ENCODE measurements around the gene ACKR3.

ACKR3 gene

DNA sequence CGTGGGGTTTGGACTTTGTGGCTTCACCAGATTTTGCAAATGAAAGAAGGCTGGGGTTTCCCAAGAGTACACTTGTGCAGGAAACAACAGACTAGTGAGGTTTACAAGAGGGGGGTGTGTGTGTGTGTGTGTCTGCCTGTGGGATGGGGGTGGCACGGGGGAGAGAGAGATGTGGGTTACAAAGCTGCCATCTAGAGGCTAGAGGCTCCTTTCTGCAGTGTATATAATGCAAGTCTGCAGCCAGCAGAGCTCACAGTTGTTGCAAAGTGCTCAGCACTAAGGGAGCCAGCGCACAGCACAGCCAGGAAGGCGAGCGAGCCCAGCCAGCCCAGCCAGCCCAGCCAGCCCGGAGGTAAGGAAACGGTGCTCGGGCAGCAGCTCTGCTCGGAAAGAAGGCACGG lies at the start of gene ACKR3:
Gene ACKR3, plus strand, starts transcription at position 253 of the 401 bp plus-strand sequence. CDS start 10,641 bp downstream, outside the sequence.
- H3K9ac ChIP-seq (ENCODE audit: low read length) = no peak within 1 kb of the TSS
- no peaks in the 10 kb centered on the region for H3K27me3 ChIP-seq (ENCODE audit: control insufficient read depth, insufficient read depth, low read length)
- H3K36me3 ChIP-seq (ENCODE audit: control insufficient read depth, insufficient read depth, low read length) = no peaks in the 10 kb centered on the region
- H3K27ac ChIP-seq (ENCODE audit: low read depth, low read length) = peak within 1 kb of the TSS; percentile 78
- peaks cover 12% of the 10 kb centered on the region for H3K4me1 ChIP-seq (ENCODE audit: control insufficient read depth, insufficient read depth, low read length)
- H3K4me3 ChIP-seq (ENCODE audit: low read length) = peak within 1 kb of the TSS; percentile 72

GRCh38 chr2:236521556-236521955 lies 48.1 kb upstream of the ACKR3 start:
- H3K27ac ChIP-seq (ENCODE audit: low read depth, low read length) = no peak overlapping the region
- H3K36me3 ChIP-seq (ENCODE audit: control insufficient read depth, insufficient read depth, low read length) = no peaks in the 10 kb centered on the region
- no peaks in the 10 kb centered on the region for H3K27me3 ChIP-seq (ENCODE audit: control insufficient read depth, insufficient read depth, low read length)
- H3K4me3 ChIP-seq (ENCODE audit: low read length) = no peak overlapping the region
- no peak overlapping the region for H3K9ac ChIP-seq (ENCODE audit: low read length)
- H3K4me1 ChIP-seq (ENCODE audit: control insufficient read depth, insufficient read depth, low read length) = no peaks in the 10 kb centered on the region

DNA sequence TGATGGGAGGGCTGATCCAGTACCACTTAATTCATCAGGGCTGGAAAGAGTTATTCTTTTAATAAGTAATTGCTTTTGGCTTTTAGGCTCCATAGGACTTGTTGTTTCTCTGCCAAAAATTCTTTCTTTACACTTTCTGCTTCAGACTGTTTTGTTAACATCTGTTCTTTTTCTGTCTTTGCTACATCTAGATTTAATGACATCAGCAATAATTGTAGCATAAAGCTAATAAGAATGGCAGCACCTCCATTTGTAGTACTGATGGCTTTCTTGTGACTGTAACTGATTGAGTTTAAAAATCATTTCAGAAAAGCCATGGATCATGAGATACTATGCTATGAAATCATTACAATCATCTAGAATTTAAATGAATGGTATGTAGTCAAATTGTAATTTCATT lies 46.4 kb upstream of the ACKR3 start:
- Histone ChIP-seq H3K4me1 (ENCODE audit: control insufficient read depth, insufficient read depth, low read length) (peaks cover 3% of the 10 kb centered on the region), H3K9ac (ENCODE audit: low read length) (no peak overlapping the region), H3K27me3 (ENCODE audit: control insufficient read depth, insufficient read depth, low read length) (no peaks in the 10 kb centered on the region), H3K4me3 (ENCODE audit: low read length) (no peak overlapping the region), H3K27ac (ENCODE audit: low read depth, low read length) (no peak overlapping the region), H3K36me3 (ENCODE audit: control insufficient read depth, insufficient read depth, low read length) (no peaks in the 10 kb centered on the region)

DNA sequence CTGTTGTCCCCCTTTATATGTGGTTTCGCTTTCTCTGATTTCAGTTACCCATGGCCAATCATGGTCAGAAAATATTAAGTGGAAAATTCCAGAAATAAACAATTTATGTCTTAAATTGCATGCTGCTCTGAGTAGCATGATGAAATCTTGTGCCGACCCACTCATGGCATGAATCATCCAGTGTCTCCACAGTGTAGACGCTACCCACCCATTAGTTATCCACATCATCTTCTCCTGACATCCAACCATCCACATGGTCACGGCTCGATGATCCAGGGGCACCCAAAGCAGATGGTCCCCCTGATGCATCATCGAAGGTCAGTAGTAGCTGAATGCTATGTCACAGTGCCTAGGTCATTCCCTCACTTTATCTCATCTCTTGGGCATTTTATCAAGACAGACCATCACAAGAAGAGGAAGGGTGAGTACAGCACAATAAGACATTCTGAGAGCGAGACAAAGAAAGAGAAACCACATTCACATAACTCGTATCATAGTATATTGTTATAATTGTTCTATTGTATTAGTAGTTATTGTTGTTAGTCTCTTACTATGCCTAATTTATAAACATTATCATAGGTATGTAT lies 44.1 kb upstream of the ACKR3 start:
- no peaks in the 10 kb centered on the region for H3K36me3 ChIP-seq (ENCODE audit: control insufficient read depth, insufficient read depth, low read length)
- H3K4me1 ChIP-seq (ENCODE audit: control insufficient read depth, insufficient read depth, low read length) = peaks cover 3% of the 10 kb centered on the region
- no peak overlapping the region for H3K9ac ChIP-seq (ENCODE audit: low read length)
- no peak overlapping the region for H3K27ac ChIP-seq (ENCODE audit: low read depth, low read length)
- H3K27me3 ChIP-seq (ENCODE audit: control insufficient read depth, insufficient read depth, low read length) = no peaks in the 10 kb centered on the region
- no peak overlapping the region for H3K4me3 ChIP-seq (ENCODE audit: low read length)

GRCh38 chr2:236526455-236527158 lies 43.0 kb upstream of the ACKR3 start:
- H3K4me1 ChIP-seq (ENCODE audit: control insufficient read depth, insufficient read depth, low read length) = peaks cover 3% of the 10 kb centered on the region
- no peaks in the 10 kb centered on the region for H3K36me3 ChIP-seq (ENCODE audit: control insufficient read depth, insufficient read depth, low read length)
- H3K4me3 ChIP-seq (ENCODE audit: low read length) = no peak overlapping the region
- H3K9ac ChIP-seq (ENCODE audit: low read length) = no peak overlapping the region
- H3K27ac ChIP-seq (ENCODE audit: low read depth, low read length) = no peak overlapping the region
- no peaks in the 10 kb centered on the region for H3K27me3 ChIP-seq (ENCODE audit: control insufficient read depth, insufficient read depth, low read length)

GRCh38 chr2:236527159-236527630 lies 42.4 kb upstream of the ACKR3 start:
- Histone ChIP-seq H3K4me3 (ENCODE audit: low read length) (no peak overlapping the region), H3K4me1 (ENCODE audit: control insufficient read depth, insufficient read depth, low read length) (peaks cover 3% of the 10 kb centered on the region), H3K9ac (ENCODE audit: low read length) (no peak overlapping the region), H3K27me3 (ENCODE audit: control insufficient read depth, insufficient read depth, low read length) (no peaks in the 10 kb centered on the region), H3K36me3 (ENCODE audit: control insufficient read depth, insufficient read depth, low read length) (no peaks in the 10 kb centered on the region), H3K27ac (ENCODE audit: low read depth, low read length) (no peak overlapping the region)

DNA sequence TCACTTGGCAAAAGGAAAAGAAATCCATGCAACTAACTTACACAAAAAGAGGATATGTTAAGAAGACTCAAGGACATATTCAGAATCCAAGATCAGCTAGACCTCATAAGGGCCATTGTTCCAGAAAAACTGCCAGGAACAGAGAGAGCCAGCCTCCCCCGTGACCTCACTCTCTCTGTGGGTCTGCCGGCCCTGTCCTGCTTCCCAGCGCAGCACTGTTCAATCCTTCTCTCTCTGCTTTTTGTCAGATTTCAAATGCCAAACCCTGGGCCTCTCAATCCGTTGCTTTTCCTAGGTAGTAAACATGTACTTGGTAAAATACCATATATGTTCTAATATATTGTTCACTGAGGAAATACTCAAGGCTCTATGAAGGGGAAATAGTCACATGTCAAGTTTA lies 40.0 kb upstream of the ACKR3 start:
- Histone ChIP-seq H3K27ac (ENCODE audit: low read depth, low read length) (no peak overlapping the region), H3K4me3 (ENCODE audit: low read length) (no peak overlapping the region), H3K27me3 (ENCODE audit: control insufficient read depth, insufficient read depth, low read length) (no peaks in the 10 kb centered on the region), H3K9ac (ENCODE audit: low read length) (no peak overlapping the region), H3K36me3 (ENCODE audit: control insufficient read depth, insufficient read depth, low read length) (no peaks in the 10 kb centered on the region), H3K4me1 (ENCODE audit: control insufficient read depth, insufficient read depth, low read length) (peaks cover 3% of the 10 kb centered on the region)

GRCh38 chr2:236530512-236530911 lies 39.1 kb upstream of the ACKR3 start:
- no peaks in the 10 kb centered on the region for H3K36me3 ChIP-seq (ENCODE audit: control insufficient read depth, insufficient read depth, low read length)
- H3K4me1 ChIP-seq (ENCODE audit: control insufficient read depth, insufficient read depth, low read length) = peaks cover 3% of the 10 kb centered on the region
- no peak overlapping the region for H3K9ac ChIP-seq (ENCODE audit: low read length)
- no peak overlapping the region for H3K4me3 ChIP-seq (ENCODE audit: low read length)
- no peaks in the 10 kb centered on the region for H3K27me3 ChIP-seq (ENCODE audit: control insufficient read depth, insufficient read depth, low read length)
- H3K27ac ChIP-seq (ENCODE audit: low read depth, low read length) = no peak overlapping the region

DNA sequence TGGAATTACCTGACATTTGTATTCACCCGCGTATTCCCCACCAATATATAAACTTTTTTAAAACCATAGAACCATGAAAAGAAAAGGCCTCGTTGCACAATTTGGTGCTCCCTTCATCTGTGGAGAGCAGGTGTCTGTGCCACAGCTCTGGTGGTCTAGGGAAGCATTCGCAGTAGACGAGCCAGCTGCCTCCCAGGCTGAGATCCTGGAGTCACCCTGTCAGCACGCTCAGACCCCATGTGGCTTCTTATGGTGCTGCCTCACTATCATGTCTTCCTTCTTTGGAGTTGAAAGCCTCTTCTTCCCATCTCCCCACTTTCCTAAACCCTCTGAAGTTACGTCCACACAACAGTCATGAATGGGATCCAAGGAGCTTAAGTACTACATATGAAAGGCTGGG lies 38.4 kb upstream of the ACKR3 start:
- H3K27ac ChIP-seq (ENCODE audit: low read depth, low read length) = no peak overlapping the region

DNA sequence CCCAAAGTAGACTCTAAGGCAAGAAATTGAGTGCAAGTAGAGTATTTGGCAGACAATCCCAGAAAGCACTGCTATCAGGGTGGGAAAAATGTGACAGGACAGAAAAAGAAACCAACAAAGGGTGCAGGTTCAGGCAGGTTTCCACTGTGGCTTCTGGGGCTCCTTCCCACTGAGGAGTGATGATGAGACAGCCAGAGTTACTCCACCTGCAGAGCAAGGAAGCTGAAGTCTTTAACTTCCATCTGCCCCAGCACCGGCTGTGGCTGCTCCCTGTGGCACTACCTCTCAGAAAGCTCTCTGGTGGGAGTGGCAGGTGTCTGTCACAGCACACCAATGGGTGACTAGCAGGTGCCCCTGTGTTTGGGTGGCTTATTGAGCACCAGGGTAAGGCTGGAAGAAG lies 37.6 kb upstream of the ACKR3 start:
- Histone ChIP-seq H3K4me1 (ENCODE audit: control insufficient read depth, insufficient read depth, low read length) (peaks cover 3% of the 10 kb centered on the region), H3K4me3 (ENCODE audit: low read length) (no peak overlapping the region), H3K9ac (ENCODE audit: low read length) (no peak overlapping the region), H3K27me3 (ENCODE audit: control insufficient read depth, insufficient read depth, low read length) (no peaks in the 10 kb centered on the region), H3K27ac (ENCODE audit: low read depth, low read length) (no peak overlapping the region), H3K36me3 (ENCODE audit: control insufficient read depth, insufficient read depth, low read length) (no peaks in the 10 kb centered on the region)

More for the DNA sequence above, 38.4 kb upstream of the ACKR3 start:
- Histone ChIP-seq H3K4me3 (ENCODE audit: low read length) (no peak overlapping the region), H3K4me1 (ENCODE audit: control insufficient read depth, insufficient read depth, low read length) (peaks cover 3% of the 10 kb centered on the region), H3K9ac (ENCODE audit: low read length) (no peak overlapping the region), H3K27me3 (ENCODE audit: control insufficient read depth, insufficient read depth, low read length) (no peaks in the 10 kb centered on the region), H3K36me3 (ENCODE audit: control insufficient read depth, insufficient read depth, low read length) (no peaks in the 10 kb centered on the region)

GRCh38 chr2:236533343-236533742 lies 36.3 kb upstream of the ACKR3 start:
- Histone ChIP-seq H3K36me3 (ENCODE audit: control insufficient read depth, insufficient read depth, low read length) (no peaks in the 10 kb centered on the region), H3K4me1 (ENCODE audit: control insufficient read depth, insufficient read depth, low read length) (peaks cover 6% of the 10 kb centered on the region), H3K4me3 (ENCODE audit: low read length) (no peak overlapping the region), H3K9ac (ENCODE audit: low read length) (no peak overlapping the region), H3K27me3 (ENCODE audit: control insufficient read depth, insufficient read depth, low read length) (no peaks in the 10 kb centered on the region), H3K27ac (ENCODE audit: low read depth, low read length) (no peak overlapping the region)

GRCh38 chr2:236535024-236535423 lies 34.6 kb upstream of the ACKR3 start:
- H3K4me1 ChIP-seq (ENCODE audit: control insufficient read depth, insufficient read depth, low read length) = peaks cover 6% of the 10 kb centered on the region
- H3K36me3 ChIP-seq (ENCODE audit: control insufficient read depth, insufficient read depth, low read length) = no peaks in the 10 kb centered on the region
- H3K4me3 ChIP-seq (ENCODE audit: low read length) = no peak overlapping the region
- H3K9ac ChIP-seq (ENCODE audit: low read length) = no peak overlapping the region
- H3K27me3 ChIP-seq (ENCODE audit: control insufficient read depth, insufficient read depth, low read length) = no peaks in the 10 kb centered on the region
- no peak overlapping the region for H3K27ac ChIP-seq (ENCODE audit: low read depth, low read length)

All from rectal smooth muscle tissue (tissue), 1 donor.